ENCODE results near the gene UBE2K.

Gene UBE2K

GRCh38 chr4:39662683-39663082 lies 35.3 kb upstream of the UBE2K start:
- Histone ChIP-seq H3K36me3 (ENCODE audit: low read length) (no peaks in the 10 kb centered on the region), H2AFZ (ENCODE audit: low read depth, low read length, severe bottlenecking) (no peak overlapping the region), H3F3A (ENCODE audit: insufficient read depth) (no peaks in the 10 kb centered on the region), H3K27me3 (ENCODE audit: low read length) (no peaks in the 10 kb centered on the region), H3K27ac (ENCODE audit: low read depth, low read length) (no peak overlapping the region), H3K9me3 (ENCODE audit: insufficient read depth, low read length) (no peaks in the 10 kb centered on the region), H3K9ac (ENCODE audit: low read length) (no peak overlapping the region), H3K4me3 (ENCODE audit: insufficient read depth, low read length, poor library complexity, severe bottlenecking) (no peak overlapping the region), H3K4me2 (ENCODE audit: low read depth, low read length, poor library complexity, severe bottlenecking) (no peak overlapping the region), H3K79me2 (ENCODE audit: insufficient read depth, low read length) (no peaks in the 10 kb centered on the region), H3K9me2 (replicated peaks; ENCODE audit: insufficient read depth, low read length) (no peaks in the 10 kb centered on the region), H4K20me1 (ENCODE audit: low read depth, low read length) (no peaks in the 10 kb centered on the region)
- TF ChIP-seq CTCF (IDR thresholded peaks at IDR 0.05; ENCODE audit: insufficient read depth, low read length, poor library complexity, severe bottlenecking) (no peak), EZH2phosphoT487 (conservative IDR thresholded peaks at IDR 0.05; ENCODE audit: low read length) (no peak)

GRCh38 chr4:39664828-39665731 lies 32.9 kb upstream of the UBE2K start:
- Histone ChIP-seq H4K20me1 (ENCODE audit: low read depth, low read length) (no peaks in the 10 kb centered on the region), H3K79me2 (ENCODE audit: insufficient read depth, low read length) (no peaks in the 10 kb centered on the region), H3K27me3 (ENCODE audit: low read length) (no peaks in the 10 kb centered on the region), H3K36me3 (ENCODE audit: low read length) (no peaks in the 10 kb centered on the region), H3K4me2 (ENCODE audit: low read depth, low read length, poor library complexity, severe bottlenecking) (no peak overlapping the region), H3K27ac (ENCODE audit: low read depth, low read length) (no peak overlapping the region), H3K9ac (ENCODE audit: low read length) (no peak overlapping the region), H2AFZ (ENCODE audit: low read depth, low read length, severe bottlenecking) (no peak overlapping the region), H3K4me3 (ENCODE audit: insufficient read depth, low read length, poor library complexity, severe bottlenecking) (no peak overlapping the region), H3F3A (ENCODE audit: insufficient read depth) (no peaks in the 10 kb centered on the region), H3K9me2 (replicated peaks; ENCODE audit: insufficient read depth, low read length) (no peaks in the 10 kb centered on the region), H3K9me3 (ENCODE audit: insufficient read depth, low read length) (no peaks in the 10 kb centered on the region)
- no peak for TF ChIP-seq CTCF (IDR thresholded peaks at IDR 0.05; ENCODE audit: insufficient read depth, low read length, poor library complexity, severe bottlenecking)
- no peak for TF ChIP-seq EZH2phosphoT487 (conservative IDR thresholded peaks at IDR 0.05; ENCODE audit: low read length)

GRCh38 chr4:39667706-39668105 lies 30.2 kb upstream of the UBE2K start:
- H3K9ac ChIP-seq (ENCODE audit: low read length) = no peak overlapping the region
- H3F3A ChIP-seq (ENCODE audit: insufficient read depth) = no peaks in the 10 kb centered on the region
- no peaks in the 10 kb centered on the region for H3K79me2 ChIP-seq (ENCODE audit: insufficient read depth, low read length)
- no peaks in the 10 kb centered on the region for H3K27me3 ChIP-seq (ENCODE audit: low read length)
- no peaks in the 10 kb centered on the region for H4K20me1 ChIP-seq (ENCODE audit: low read depth, low read length)
- H3K9me2 ChIP-seq (replicated peaks; ENCODE audit: insufficient read depth, low read length) = no peaks in the 10 kb centered on the region
- no peak overlapping the region for H3K4me3 ChIP-seq (ENCODE audit: insufficient read depth, low read length, poor library complexity, severe bottlenecking)
- TF ChIP-seq CTCF (IDR thresholded peaks at IDR 0.05; ENCODE audit: insufficient read depth, low read length, poor library complexity, severe bottlenecking) (no peak), EZH2phosphoT487 (conservative IDR thresholded peaks at IDR 0.05; ENCODE audit: low read length) (no peak)
- H2AFZ ChIP-seq (ENCODE audit: low read depth, low read length, severe bottlenecking) = no peak overlapping the region
- no peak overlapping the region for H3K4me2 ChIP-seq (ENCODE audit: low read depth, low read length, poor library complexity, severe bottlenecking)
- no peaks in the 10 kb centered on the region for H3K36me3 ChIP-seq (ENCODE audit: low read length)
- H3K27ac ChIP-seq (ENCODE audit: low read depth, low read length) = no peak overlapping the region
- no peaks in the 10 kb centered on the region for H3K9me3 ChIP-seq (ENCODE audit: insufficient read depth, low read length)

All from SU-DHL-6 (cell line).